Lower leg skin (tissue), 4 donors: ENCODE measurements around the gene SYNPO2. TPM values are rescaled to one million over a fixed set of nuclear protein-coding genes. Genes with fewer than 3 reads are reported as not detected.

Experiments
- DNase-seq, 2 donors: peaks; one replicate each; pipeline ENCODE4 v3.0.0-alpha.2; 2019; ENCODE audit warnings: low spot score in 2 of 2
- H3K4me3 ChIP-seq: fragments of 200-600 bp; sonication (generic); 2 replicates; pipeline ENCODE4 v1.5.1; 2017; ENCODE audit warnings: mild to moderate bottlenecking, low read depth; ENCODE audit not compliant: poor library complexity, severe bottlenecking
- POLR2A ChIP-seq, 2 donors: fragments of 450-650 bp; IDR thresholded peaks; one replicate each; pipeline ENCODE4 v1.6.1; 2016 to 2017; ENCODE audit warnings: antibody characterized with exemption in 2 of 2, mild to moderate bottlenecking in 1 of 2, moderate library complexity in 1 of 2
- WGBS, 2 donors: methylation state at CpG; one replicate each; pipeline ENCODE4 v1.1.5; 2018; 5-methylcytosine and 5-hydroxymethylcytosine counted together
- intact Hi-C: fragments of 100-400 bp; cut with DNase I; formaldehyde crosslinking; loops from one replicate; pipeline ENCODE4 v1.15.0; 2023; ENCODE audit warnings: low total_unique reads
- total RNA-seq, 4 donors: library from RNA; depleted of rRNA; stranded (reverse); fragments of >200 nt; gene quantifications; one replicate each; pipeline ENCODE4 v1.1.0, GENCODE V29; 2016
- TF ChIP-seq, protein P1 (sequence below), 3 donors: fragments of 450-650 bp; IDR thresholded peaks; one replicate each; pipeline ENCODE4 v1.5.1; 2016; ENCODE audit warnings: antibody characterized with exemption in 3 of 3, mild to moderate bottlenecking in 3 of 3, moderate library complexity in 2 of 3

SYNPO2 gene, protein sequence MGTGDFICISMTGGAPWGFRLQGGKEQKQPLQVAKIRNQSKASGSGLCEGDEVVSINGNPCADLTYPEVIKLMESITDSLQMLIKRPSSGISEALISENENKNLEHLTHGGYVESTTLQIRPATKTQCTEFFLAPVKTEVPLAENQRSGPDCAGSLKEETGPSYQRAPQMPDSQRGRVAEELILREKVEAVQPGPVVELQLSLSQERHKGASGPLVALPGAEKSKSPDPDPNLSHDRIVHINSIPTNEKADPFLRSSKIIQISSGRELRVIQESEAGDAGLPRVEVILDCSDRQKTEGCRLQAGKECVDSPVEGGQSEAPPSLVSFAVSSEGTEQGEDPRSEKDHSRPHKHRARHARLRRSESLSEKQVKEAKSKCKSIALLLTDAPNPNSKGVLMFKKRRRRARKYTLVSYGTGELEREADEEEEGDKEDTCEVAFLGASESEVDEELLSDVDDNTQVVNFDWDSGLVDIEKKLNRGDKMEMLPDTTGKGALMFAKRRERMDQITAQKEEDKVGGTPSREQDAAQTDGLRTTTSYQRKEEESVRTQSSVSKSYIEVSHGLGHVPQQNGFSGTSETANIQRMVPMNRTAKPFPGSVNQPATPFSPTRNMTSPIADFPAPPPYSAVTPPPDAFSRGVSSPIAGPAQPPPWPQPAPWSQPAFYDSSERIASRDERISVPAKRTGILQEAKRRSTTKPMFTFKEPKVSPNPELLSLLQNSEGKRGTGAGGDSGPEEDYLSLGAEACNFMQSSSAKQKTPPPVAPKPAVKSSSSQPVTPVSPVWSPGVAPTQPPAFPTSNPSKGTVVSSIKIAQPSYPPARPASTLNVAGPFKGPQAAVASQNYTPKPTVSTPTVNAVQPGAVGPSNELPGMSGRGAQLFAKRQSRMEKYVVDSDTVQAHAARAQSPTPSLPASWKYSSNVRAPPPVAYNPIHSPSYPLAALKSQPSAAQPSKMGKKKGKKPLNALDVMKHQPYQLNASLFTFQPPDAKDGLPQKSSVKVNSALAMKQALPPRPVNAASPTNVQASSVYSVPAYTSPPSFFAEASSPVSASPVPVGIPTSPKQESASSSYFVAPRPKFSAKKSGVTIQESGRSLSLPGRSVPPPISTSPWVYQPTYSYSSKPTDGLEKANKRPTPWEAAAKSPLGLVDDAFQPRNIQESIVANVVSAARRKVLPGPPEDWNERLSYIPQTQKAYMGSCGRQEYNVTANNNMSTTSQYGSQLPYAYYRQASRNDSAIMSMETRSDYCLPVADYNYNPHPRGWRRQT
- total RNA-seq = 10 to 100 TPM; 13.3 to 38.5 (median 16.1) TPM

DNA sequence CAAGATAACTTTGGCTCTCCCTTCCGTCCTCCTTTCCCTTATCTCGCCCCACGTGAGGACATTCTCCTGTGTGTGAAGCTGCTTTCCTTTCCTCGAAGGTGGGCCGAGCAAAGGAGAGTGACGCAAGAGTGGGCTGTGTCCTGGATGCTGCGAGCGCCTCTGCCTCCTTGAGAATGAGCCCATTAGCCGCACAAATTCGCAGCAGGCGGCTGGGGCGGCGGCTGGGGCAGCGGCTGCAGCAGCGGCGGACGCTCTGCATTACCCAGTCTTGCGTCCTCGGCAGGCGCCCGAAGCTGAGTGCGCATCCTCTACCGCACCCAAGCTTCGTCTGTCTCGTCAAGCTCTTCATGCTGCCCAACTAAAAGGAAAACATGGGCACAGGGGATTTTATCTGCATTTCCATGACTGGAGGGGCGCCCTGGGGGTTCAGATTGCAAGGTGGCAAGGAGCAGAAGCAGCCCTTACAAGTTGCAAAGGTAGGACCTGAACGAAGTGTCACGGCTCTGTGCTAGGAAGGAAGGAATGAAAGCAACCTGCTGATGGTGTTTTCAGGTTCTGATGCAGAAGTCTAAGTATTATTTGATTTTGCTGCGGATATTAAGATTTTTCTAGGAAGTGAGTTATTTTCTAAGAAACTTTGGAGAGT, at the start of gene SYNPO2:
TSS of gene SYNPO2 (plus strand) at position 189 of the 646 bp plus-strand sequence. CDS start at position 372, 183 bp downstream.
- peak; percentile 69 to 94 for DNase-seq
- intact Hi-C loops = no loop called here
- WGBS, 2 donors = 1% methylated on average over 27 to 29 of the region's 29 CpGs

DNA sequence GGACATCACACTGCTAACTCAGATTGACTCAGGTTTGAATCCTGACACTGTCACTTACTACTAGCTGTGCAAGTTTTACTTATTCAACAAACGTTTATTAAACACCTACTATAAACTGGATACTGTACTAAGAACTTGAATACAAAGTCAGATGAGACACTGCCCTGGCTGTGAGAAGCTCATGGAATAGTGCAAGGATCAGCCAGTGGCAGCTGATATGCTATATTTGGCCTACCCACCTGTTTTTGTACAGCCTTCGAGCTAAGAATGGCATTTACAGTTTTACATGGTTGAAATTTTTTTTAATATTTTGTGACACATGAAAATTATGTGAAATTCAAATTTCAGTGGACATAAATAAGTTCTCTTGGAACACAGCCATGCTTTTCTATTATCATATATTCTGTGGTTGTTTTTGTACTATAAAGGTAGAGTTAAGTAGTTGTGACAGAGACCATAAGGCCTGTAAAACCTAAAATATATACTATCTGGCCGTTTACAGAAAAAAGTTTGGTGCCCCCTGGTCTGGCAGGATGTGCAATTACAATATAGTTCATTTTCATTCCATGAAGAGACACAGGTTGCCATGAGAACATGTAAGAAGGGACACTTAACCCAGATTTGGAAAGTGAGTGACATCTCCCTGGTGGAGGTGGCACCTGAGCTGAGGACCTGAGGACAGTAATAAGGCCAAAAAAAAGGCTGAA, 49.3 kb upstream of the SYNPO2 start:
- H3K4me3 ChIP-seq = no peak overlapping the region
- no peak for TF ChIP-seq POLR2A (IDR thresholded peaks at IDR 0.05)
- TF ChIP-seq, protein P1, sequence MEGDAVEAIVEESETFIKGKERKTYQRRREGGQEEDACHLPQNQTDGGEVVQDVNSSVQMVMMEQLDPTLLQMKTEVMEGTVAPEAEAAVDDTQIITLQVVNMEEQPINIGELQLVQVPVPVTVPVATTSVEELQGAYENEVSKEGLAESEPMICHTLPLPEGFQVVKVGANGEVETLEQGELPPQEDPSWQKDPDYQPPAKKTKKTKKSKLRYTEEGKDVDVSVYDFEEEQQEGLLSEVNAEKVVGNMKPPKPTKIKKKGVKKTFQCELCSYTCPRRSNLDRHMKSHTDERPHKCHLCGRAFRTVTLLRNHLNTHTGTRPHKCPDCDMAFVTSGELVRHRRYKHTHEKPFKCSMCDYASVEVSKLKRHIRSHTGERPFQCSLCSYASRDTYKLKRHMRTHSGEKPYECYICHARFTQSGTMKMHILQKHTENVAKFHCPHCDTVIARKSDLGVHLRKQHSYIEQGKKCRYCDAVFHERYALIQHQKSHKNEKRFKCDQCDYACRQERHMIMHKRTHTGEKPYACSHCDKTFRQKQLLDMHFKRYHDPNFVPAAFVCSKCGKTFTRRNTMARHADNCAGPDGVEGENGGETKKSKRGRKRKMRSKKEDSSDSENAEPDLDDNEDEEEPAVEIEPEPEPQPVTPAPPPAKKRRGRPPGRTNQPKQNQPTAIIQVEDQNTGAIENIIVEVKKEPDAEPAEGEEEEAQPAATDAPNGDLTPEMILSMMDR (IDR thresholded peaks at IDR 0.05) = no peak
- intact Hi-C loops = no loop called here
- 78 to 82% methylated on average over 3 of the region's 3 CpGs for WGBS, 2 donors
- no peak for DNase-seq

More for the DNA sequence above, at the start of gene SYNPO2:
- peak within 1 kb of the TSS; percentile 5 for H3K4me3 ChIP-seq
- TF ChIP-seq, protein P1 (IDR thresholded peaks at IDR 0.05) = no peak
- no peak for TF ChIP-seq POLR2A (IDR thresholded peaks at IDR 0.05)

DNA sequence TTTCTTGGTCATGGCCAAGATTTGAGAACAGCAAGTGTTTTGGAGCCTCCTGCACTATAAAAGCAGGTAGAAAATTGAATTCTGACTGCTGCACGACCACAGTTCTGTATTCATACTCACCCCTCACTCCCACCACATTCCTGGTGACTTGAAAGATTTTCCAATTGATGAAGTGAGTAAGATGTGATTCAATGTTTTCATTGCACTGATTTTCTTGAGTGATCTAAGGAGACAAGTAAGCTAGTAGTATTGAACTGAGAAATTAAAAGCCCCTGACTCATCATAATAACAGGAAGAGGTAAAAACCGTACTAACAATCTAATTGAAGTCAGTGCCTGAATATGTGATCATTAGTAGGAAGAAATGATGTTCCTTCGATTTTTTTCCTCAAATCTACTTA, 46.6 kb upstream of the SYNPO2 start:
- intact Hi-C loops = no loop called here
- H3K4me3 ChIP-seq = no peak overlapping the region
- TF ChIP-seq, protein P1 (IDR thresholded peaks at IDR 0.05) = no peak
- TF ChIP-seq POLR2A (IDR thresholded peaks at IDR 0.05) = no peak
- no peak for DNase-seq
- WGBS, 2 donors = 71 to 80% methylated on average over 3 of the region's 3 CpGs

DNA sequence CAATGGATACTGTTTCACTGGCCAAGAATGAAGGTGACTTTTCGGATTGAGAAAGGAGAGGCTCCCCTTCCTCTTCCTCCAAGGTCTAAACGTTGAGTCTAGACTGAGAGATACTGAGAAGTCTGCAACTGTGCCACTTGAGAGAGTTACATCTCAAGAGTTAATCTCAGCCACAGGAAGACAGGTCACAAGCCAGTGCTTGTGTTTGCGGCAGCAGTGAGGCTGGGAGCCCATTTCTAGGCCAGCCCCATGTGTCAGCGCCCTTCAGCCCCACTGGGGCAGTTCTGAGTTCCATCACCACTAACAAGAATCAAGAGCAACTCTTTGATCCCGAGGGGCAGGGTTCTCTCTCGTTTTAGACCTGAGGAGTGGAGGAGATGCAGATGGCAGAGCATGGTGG, 45.4 kb upstream of the SYNPO2 start:
- intact Hi-C loops = no loop called here
- WGBS, 2 donors = 74 to 78% methylated on average over 6 of the region's 6 CpGs
- TF ChIP-seq, protein P1 (IDR thresholded peaks at IDR 0.05) = no peak
- no peak for TF ChIP-seq POLR2A (IDR thresholded peaks at IDR 0.05)
- no peak for DNase-seq
- no peak overlapping the region for H3K4me3 ChIP-seq
